HG02840 (cell line): Measurements from ENCODE around the gene TCF4.
"Not testable (repeated sequence)": the region's sequence is repeated elsewhere in the genome, so short reads cannot be mapped to it uniquely, and the experiment has no call there.

Experiments
- ATAC-seq: cut with Tn5 transposase; IDR thresholded peaks from one replicate; pipeline ENCODE4 v1.9.1; 2021; ENCODE audit warnings: mild to moderate bottlenecking, moderate library complexity, moderate number of reproducible peaks; ENCODE audit not compliant: unreplicated experiment, low FRiP score

TCF4 gene

DNA sequence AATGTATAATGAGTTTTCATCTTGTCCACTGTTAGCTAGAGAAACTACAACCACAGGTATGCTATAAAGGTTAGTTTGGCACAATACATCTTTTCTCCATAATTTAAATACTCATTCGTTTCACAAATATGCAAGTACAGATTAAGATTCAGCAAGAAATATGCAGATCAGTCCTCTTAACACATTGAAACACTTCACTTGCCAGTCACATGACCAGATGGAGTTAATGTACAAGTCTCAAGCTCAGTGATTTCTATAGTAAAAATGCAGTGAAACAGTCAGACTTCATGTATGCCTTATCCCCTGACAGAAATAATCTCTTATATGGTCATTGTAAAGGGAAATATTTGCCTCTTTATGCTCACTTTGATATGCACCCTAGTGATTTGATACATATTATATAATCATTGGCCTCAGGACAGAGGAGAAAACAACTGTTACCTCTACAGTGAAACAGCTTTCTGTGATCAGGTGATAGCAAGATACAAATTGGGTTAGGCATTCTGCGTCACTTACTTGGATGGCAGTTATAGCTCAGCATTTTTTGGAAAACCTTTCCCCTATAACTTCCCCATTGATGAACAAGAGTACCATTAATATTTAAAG lies 104.6 kb downstream of the TCF4 start:
- no peak for ATAC-seq

DNA sequence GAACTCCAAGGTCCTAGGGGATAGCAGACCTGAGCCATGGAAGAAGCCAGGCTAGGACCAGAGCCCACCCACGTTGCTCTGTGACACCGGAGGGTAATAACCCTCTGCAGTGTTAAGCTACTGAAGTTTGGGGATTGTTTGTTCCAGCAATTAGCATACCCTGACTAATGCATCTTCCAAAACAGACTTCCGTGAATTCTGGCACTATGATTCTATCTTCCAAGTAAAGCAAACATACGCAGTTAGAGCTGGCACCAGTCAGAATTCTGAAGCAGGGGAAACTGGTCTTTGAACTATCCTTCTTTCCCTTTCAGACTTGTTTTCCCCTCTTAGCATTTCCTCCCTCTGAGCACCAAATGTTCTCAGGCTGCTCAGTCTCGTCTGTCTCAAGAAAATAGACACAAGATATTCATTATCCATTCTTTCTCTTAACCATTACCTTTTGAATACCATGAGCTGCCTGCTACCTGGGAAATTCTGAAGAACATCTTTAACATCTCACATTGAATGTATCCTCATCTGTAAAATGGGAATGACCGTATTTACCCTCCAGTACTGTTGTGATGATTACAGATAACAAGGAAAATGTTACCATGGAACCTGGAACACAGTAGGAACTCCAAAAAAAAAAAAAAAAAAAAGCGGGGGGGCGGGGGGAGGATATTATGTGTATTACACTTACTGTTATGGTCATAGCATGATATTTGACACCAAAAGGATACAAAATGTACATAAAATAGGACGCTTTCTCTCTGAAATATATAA lies 108.2 kb downstream of the TCF4 start:
- no peak for ATAC-seq

DNA sequence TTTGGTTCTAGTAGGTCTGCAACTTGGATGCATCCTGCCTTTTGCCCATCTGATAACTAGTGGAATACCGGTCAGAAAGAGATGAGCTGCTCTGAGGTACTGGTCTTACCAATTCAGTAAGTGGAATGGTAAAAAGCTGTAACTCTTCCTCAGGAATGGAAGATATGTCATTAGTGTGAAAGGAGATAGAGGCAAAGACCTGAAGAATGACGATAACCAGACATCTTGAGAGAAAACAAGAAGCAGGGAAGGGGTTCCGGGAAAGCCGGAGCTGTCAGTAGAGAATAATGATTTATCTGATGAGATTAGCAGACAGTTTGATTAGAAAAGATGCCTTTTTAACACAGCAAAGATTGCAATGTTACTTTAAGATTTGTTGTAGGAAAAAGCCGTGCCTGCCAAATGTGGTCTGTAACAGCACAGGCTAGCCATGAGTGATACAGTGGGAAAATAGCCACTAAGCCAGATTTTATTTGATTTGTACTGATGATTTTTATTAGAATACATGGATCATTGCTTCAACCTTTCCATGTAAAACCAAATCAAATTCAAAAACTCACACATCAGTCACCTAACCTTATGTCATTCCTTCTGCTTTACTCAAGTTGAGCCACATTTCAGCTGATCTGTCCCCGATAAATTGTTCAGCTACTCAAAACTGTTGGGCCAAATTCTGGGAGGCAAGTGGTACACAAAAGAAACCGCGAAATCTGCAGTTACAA lies 110.0 kb downstream of the TCF4 start:
- peak; percentile 14 for ATAC-seq

DNA sequence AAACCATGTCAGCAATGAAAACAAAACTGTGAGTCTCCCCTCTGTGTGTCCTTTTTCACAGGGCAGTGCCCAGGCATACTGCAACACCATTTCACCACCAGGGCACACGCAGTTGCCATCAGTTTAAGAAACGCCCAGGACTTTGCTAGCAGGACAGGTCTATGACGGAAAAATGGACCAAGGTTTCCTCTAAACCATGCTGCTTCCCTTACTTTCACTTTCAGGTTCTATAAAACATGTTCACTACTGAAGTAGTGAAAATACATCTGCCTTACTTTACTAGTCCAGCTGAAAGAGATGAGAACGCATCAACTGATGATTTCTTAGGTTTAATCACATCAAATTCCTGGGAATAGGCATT lies 110.5 kb downstream of the TCF4 start:
- ATAC-seq = peak; percentile 85

DNA sequence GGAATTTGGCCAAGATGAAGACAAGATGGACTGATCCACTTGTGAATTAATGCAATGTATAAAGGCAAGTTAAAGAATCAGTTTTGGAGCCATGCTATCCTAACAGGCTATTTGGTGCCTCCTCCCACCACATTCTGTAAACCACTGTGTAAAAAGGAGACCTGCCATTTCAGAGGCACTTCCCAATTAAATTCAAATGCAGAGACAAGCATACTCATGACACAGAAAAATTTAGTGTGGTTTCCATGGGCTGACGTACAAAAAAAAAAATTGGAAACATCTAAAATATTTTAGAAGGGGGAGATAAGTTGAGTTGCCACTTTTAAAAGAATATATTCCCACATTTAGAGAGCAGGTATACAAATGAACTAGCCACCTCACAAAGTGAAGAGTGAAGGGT lies 112.1 kb downstream of the TCF4 start:
- ATAC-seq = no peak

DNA sequence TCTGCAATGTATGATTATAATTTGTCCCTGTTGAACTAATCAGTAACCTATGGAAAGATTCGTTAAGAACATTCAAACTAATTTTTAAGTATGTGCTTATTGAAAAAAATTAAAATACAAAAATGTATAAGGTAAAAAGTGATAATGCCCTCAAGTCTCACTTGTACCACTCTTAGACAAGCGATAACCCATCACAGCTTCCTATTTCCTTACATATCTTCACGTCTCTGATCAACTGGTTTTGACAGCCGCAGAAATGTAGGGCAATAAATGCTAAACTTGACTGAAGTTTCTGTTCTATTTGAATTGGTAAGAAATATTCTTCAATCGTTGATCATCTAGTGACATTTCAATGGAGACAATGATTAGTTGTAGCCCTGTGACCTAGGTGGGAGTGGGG lies 112.5 kb downstream of the TCF4 start:
- ATAC-seq = no peak

DNA sequence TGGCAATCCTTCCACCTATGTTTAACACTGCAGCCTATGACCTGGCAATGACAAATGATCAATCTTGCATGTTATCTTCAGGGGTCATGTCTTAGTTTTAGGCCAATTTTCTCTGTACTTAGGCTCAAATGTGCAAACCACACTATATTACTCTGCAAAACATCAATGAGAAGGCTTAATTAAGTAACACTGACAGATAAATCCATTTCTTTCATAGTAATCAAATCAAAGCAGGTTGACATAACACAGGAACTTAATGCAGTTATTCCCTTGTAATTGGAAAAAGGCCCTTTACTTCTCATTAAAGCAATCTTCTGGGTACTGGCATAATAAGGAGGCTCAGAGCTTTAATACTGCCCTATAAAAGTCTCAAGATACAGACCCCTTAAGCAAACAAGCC lies 114.4 kb downstream of the TCF4 start:
- no peak for ATAC-seq

DNA sequence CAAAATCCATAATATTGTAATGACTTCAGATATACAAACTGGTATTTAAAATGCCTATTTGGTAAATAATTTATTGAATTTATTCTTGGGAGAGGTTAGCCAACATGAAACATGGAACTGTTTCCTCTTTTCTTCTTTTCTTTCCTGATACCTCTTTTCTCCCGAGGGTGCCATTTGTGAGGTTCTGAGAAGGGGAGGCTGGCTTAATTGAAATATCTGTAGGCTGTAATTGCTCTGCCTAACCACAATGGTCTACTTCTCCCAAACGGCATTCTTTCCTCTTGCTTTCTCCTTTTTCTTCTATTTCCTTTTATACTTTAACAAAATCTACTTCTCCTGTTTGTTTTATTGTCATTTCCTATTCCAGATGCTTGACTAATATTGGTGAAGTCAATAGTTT lies 114.9 kb downstream of the TCF4 start:
- ATAC-seq = no peak

DNA sequence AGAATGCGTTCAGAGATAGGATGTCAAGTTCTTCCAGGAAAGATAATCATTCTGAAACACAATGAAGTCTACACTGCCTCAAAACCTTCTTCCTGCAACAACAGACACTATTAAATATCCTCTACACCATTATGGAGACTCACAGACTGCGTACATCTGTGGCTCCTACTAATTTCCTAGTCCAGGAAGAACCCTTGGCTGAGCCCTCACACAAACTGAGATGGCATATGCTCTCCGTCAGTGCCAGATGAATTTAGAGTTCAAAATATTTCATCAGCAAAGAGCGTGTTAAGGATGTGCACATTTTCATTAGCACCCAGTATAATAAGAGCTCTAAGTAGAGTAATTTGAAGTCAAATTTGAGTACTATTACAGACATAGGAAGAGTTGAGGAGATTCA lies 117.2 kb downstream of the TCF4 start:
- ATAC-seq = no peak

DNA sequence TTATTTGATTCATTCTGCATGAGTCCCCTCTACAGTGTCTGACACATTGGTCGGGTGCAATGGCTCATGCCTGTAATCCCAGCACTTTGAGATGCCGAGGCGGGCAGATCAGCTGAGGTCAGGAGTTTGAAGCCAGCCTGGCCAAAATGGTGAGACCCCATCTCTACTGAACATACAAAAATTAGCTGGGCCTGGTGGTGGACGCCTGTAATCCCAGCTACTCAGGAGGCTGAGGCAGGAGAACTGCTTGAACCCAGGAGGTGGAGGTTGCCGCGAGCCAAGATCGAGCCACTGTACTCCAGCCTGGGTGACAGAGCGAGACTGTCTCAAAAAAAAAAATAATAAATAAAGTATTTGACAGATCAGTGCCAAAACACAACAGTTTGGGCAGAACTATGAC lies 118.9 kb downstream of the TCF4 start:
- not testable (repeated sequence) for ATAC-seq

DNA sequence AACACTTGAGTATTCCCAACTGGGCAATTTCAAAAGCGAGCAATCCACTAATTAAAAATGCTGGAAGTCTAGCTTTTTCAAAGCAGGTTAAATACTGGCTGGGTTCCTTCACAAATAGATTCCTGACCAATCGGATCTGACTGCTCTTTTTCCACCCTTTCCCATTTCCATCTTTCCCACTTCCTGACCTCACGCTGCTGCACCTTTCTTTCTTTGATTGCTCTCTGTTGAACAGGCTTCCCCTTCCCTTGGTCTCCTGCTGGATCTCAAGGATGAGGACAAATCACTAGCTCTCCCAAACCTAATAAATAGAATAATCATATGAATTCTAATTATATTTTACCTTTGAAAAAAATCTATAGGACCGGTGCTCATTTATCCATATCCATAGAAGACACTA lies 121.2 kb downstream of the TCF4 start:
- no peak for ATAC-seq

DNA sequence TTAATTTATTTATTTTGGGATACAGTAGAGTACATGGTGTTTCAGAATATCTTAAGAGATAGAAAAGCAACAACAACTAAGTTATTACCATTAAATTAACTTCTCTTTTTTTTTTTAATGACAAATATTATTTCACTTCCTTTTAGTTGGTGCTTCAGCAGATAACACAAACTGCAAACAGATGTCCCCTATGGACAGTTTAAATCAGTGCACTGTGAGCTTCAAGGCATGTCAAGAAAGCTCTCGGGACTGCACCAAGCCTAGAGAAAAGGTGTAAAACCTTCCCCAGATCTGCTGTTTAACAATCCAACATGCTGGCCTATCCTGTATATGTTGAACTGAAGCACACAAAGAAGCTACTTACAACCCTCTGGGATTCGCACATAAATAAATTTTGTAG lies 122.7 kb downstream of the TCF4 start:
- ATAC-seq = no peak

DNA sequence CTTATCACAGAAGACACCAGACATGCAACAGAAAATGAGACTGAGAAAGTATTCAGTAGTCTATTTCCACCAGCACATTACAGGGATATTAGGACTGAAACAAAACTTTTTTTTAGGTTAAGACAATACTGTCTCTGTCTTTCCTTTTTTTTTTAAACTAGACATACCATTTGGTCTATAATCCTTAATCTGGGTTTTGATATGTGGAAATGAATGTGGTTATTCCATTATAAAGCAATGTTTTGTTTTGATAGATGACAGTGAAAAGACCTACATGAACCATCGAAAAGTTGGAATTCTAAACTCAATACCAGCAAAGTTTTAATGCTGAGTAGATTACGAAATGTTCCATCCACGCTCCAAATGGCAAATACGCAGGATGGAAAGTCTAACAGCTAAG lies 123.4 kb downstream of the TCF4 start:
- no peak for ATAC-seq

DNA sequence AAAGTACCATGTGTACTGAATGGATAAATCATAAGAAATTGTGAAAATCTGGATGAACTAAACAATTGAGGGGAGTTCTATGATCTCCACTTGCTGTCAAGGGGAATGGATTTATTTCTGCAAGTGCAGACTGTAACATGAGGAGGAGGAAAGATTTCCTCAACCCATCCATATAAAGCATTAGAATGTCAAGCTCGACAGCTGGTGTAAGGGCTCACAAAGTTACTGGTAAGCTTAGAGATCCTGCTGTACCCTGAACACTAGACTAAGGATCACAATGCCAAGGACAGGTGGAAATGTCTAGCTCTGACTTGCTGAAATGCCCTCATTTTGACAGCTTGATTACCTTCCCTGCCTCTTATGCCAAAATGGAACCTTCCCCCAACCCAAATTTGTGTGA lies 125.3 kb downstream of the TCF4 start:
- no peak for ATAC-seq

DNA sequence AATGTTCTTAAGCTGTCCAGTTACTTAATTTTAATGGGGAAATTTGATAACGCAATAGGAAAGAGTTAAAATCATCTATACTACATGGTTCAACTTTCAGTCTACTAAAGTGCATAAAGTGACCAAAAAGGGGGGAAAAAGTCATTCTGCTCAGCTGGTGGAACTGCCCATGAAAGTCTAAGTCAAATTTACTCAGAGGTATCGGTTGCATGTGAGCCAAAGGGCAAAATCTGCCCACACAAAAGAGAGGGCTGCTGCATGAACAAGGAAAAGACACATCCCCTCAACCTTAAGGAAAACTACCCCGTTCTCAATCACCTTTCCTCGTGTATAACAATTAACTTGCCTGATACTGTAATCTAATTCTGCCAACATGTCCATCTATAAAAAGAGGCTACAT lies 126.1 kb downstream of the TCF4 start:
- ATAC-seq = no peak

DNA sequence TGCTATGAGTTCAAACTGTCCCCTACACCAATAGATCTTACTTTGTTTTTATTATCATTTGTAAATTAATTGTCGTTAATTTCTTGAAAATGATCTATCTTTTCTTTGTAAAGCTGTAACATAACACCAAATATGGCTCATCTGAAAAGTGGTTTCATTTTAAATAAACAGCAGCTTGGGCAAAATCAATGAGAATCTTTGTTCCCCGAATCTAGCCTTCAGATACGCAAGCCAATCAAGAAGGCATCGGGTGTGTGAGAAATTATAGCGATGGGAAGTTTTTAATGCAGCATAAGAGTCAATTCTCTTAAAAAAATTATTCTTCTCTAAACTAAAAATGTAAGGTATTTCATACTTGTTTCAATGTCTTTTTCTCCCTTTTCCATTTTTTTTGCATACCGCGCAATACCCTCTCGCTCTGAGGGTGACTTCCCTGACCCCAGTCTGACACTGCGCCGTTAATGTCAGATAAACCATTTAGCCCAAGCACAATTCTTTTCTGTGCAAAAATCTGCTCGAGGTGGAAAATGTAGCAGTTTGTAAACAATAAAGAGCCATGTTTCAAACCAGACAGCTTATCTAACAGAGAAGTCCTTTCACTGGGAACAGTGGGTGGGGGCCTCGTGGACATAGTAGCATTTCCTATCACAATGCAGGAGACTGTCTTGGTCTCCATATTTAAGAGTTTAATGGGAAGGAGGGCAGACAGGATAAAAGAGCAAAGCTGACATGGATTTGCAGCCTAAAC lies 129.4 kb downstream of the TCF4 start:
- ATAC-seq = no peak

DNA sequence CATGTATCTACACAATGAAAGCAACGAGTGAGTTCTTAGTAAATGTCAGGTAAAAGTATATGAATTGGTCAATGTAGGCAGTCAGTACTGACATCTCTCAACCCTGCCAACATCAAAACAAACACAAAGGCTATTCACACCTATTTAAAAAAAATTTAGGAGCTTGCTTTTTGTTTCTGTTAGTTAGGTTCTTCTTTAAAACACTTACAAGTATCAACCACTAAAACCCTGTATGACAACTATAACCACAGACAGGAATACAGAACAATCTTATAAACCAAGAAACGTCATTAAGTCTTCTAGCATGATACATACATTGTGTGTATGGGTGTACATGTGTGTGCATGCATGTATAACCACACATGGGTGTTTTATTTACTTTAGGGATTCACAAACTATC lies 131.0 kb downstream of the TCF4 start:
- ATAC-seq = no peak

DNA sequence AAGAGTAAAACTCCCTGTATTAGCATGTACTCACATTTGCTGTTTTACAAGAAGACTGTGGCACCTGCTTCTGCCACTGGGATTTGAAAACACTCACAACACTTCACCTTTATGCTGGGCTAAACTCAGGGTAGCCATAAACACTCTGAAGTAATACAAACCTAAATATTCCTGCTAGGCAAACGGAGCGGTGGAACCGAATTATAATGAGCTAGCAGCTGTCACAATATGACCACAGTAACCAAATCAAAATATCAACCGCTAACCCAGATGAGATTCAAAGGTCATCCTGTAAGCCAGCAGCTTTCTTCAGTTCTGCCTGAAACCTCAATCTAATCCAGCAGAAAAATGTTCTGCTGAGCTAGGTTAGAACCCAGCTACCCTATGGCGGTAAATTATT lies 132.1 kb downstream of the TCF4 start:
- no peak for ATAC-seq

DNA sequence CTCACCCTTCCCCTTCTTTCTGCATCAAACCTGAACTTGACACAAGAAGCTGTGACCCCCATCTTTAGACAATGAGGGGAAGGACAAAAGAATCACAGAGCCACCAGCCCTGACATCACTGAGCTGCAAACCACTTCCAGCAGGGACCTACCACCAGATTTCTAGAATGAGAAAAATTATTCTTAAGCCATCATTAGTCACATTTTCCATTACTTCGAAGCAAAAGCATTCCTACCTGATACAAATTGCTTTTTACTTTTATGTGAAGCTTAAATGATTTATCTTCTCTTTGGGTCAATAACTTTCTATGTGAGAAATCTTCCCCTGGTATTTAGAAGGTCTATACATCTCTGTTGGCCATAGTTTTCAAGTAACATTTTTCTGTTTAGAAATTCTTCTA lies 134.8 kb downstream of the TCF4 start:
- ATAC-seq = no peak

DNA sequence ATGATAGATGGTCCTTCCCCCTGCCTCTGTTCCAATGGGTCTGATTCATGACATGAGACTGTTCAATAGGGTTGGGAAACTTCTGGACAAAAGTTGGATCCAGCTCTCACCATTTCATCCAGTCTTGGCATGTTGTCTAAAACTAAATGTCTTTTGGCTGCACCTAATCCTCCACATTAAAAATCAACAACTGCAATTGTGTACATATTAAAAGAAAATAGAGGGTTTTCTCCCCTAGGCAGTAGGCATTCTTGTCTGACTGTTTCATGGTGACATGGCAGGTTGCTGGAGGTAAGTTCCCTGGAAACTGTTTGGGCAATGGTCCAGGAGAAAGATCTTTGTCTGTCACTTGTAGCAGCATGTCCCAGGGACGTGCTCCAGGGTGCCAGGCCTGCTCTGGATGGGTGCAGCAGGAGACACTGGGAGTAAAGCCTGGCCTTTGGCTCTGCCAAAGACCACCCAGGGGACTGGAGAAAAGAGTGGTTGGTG lies 135.8 kb downstream of the TCF4 start:
- no peak for ATAC-seq
